ENCODE results near the gene CDH3.

The CDH3 gene

GRCh38 chr16:68644715-68645493, at the start of gene CDH3:
Gene CDH3, plus strand, starts transcription at chr16:68645310. Its CDS starts 70 bp downstream, at chr16:68645380.
- no peak for DNase-seq (ENCODE audit: low read depth in 2 of 2, low spot score in 1 of 2)

- no peak for DNase-seq (ENCODE audit: low read depth in 2 of 2, low spot score in 1 of 2)
Measured at GRCh38 chr16:68596266-68596665, 48.8 kb upstream of the CDH3 start.

- no peak for DNase-seq (ENCODE audit: low read depth in 2 of 2, low spot score in 1 of 2)
Measured at GRCh38 chr16:68599586-68599985, 45.5 kb upstream of the CDH3 start.

- DNase-seq (ENCODE audit: low read depth in 2 of 2, low spot score in 1 of 2) = no peak
Measured at GRCh38 chr16:68605746-68606145, 39.4 kb upstream of the CDH3 start.

GRCh38 chr16:68607443-68607842, 37.7 kb upstream of the CDH3 start:
- DNase-seq (ENCODE audit: low read depth in 2 of 2, low spot score in 1 of 2) = no peak

- no peak for DNase-seq (ENCODE audit: low read depth in 2 of 2, low spot score in 1 of 2)
Measured at GRCh38 chr16:68608330-68608729, 36.8 kb upstream of the CDH3 start.

GRCh38 chr16:68612996-68613395, 32.1 kb upstream of the CDH3 start:
- no peak for DNase-seq (ENCODE audit: low read depth in 2 of 2, low spot score in 1 of 2)

- no peak for DNase-seq (ENCODE audit: low read depth in 2 of 2, low spot score in 1 of 2)
Measured at GRCh38 chr16:68617734-68618133, 27.4 kb upstream of the CDH3 start.

GRCh38 chr16:68626557-68626956, 18.6 kb upstream of the CDH3 start:
- no peak for DNase-seq (ENCODE audit: low read depth in 2 of 2, low spot score in 1 of 2)

- DNase-seq (ENCODE audit: low read depth in 2 of 2, low spot score in 1 of 2) = no peak
Measured at GRCh38 chr16:68627951-68628425, 17.1 kb upstream of the CDH3 start.

- no peak for DNase-seq (ENCODE audit: low read depth in 2 of 2, low spot score in 1 of 2)
Measured at GRCh38 chr16:68629351-68629910, 15.7 kb upstream of the CDH3 start.

GRCh38 chr16:68636064-68636560, 9.0 kb upstream of the CDH3 start:
- DNase-seq (ENCODE audit: low read depth in 2 of 2, low spot score in 1 of 2) = no peak

- no peak for DNase-seq (ENCODE audit: low read depth in 2 of 2, low spot score in 1 of 2)
Measured at GRCh38 chr16:68636818-68637217, 8.3 kb upstream of the CDH3 start.

- DNase-seq (ENCODE audit: low read depth in 2 of 2, low spot score in 1 of 2) = no peak
Measured at GRCh38 chr16:68640972-68641371, 4.1 kb upstream of the CDH3 start.

- no peak for DNase-seq (ENCODE audit: low read depth in 2 of 2, low spot score in 1 of 2)
Measured at GRCh38 chr16:68642047-68642435, 3.1 kb upstream of the CDH3 start.

- DNase-seq (ENCODE audit: low read depth in 2 of 2, low spot score in 1 of 2) = no peak
Measured at GRCh38 chr16:68642436-68643101, 2.5 kb upstream of the CDH3 start.

- no peak for DNase-seq (ENCODE audit: low read depth in 2 of 2, low spot score in 1 of 2)
Measured at GRCh38 chr16:68643227-68643626, 1.9 kb upstream of the CDH3 start.

- DNase-seq (ENCODE audit: low read depth in 2 of 2, low spot score in 1 of 2) = no peak
Measured at GRCh38 chr16:68643847-68644246, 1.3 kb upstream of the CDH3 start.

- no peak for DNase-seq (ENCODE audit: low read depth in 2 of 2, low spot score in 1 of 2)
Measured at GRCh38 chr16:68644296-68644695, 814 bp upstream of the CDH3 start.

- DNase-seq (ENCODE audit: low read depth in 2 of 2, low spot score in 1 of 2) = no peak
Measured at GRCh38 chr16:68645494-68646388, 631 bp downstream of the CDH3 start.
